Tibial nerve (tissue), 4 donors: ENCODE measurements around the gene FGD5.
"Not testable (repeated sequence)": the region's sequence is repeated elsewhere in the genome, so short reads cannot be mapped to it uniquely, and the experiment has no call there.

ENCODE experiments used
- EP300 ChIP-seq, 2 donors: sonication (generic); formaldehyde crosslinking; IDR thresholded peaks; one replicate each; pipeline ENCODE4 v1.6.1; 2017; ENCODE audit warnings: antibody characterized with exemption in 2 of 2, mild to moderate bottlenecking in 1 of 2
- POLR2A ChIP-seq, 2 donors: fragments of 450-650 bp; IDR thresholded peaks; one replicate each; pipeline ENCODE4 v1.6.1; 2017; ENCODE audit warnings: antibody characterized with exemption in 2 of 2, mild to moderate bottlenecking in 2 of 2, moderate library complexity in 2 of 2
- TF ChIP-seq, protein P1 (sequence below), 5 experiments: fragments of 200-600 bp in 3 of 5; fragments of 450-650 bp in 2 of 5; sonication (generic) in 3 of 5; IDR thresholded peaks; one replicate each; pipeline ENCODE4 v1.5.1; 2016 to 2019; ENCODE audit warnings: antibody characterized with exemption in 5 of 5, mild to moderate bottlenecking in 3 of 5, moderate library complexity in 2 of 5

DNA sequence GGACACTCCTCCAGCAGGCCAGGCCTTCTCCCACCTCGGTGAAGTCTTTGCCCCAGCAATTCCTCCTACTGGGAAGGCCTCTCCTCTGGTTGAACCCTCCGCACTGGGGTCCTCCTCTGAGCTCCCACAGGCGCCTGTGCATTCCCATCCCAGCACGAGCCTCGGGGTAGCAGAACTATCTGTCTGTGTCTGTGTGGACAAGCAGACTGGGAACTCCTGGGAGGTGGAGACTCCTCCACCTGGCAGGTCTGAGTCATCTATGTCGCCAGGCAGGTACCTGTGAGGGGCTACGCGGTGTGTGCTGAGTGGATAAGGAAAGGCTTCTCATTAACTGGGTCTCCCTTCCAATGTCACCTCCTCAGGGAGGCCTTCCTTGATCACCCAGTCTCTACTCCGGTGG, 9.2 kb upstream of the FGD5 start:
- TF ChIP-seq POLR2A, EP300 (IDR thresholded peaks at IDR 0.05): not testable (repeated sequence)
- TF ChIP-seq, protein P1, sequence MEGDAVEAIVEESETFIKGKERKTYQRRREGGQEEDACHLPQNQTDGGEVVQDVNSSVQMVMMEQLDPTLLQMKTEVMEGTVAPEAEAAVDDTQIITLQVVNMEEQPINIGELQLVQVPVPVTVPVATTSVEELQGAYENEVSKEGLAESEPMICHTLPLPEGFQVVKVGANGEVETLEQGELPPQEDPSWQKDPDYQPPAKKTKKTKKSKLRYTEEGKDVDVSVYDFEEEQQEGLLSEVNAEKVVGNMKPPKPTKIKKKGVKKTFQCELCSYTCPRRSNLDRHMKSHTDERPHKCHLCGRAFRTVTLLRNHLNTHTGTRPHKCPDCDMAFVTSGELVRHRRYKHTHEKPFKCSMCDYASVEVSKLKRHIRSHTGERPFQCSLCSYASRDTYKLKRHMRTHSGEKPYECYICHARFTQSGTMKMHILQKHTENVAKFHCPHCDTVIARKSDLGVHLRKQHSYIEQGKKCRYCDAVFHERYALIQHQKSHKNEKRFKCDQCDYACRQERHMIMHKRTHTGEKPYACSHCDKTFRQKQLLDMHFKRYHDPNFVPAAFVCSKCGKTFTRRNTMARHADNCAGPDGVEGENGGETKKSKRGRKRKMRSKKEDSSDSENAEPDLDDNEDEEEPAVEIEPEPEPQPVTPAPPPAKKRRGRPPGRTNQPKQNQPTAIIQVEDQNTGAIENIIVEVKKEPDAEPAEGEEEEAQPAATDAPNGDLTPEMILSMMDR (IDR thresholded peaks at IDR 0.05): not testable (repeated sequence)
